Esophagus squamous epithelium (tissue), 4 donors: ENCODE measurements around the gene RAB44.

Experiments used
- CTCF ChIP-seq, 6 experiments: fragments of 450-650 bp in 4 of 6; fragments of 200-600 bp in 2 of 6; sonication (generic) in 2 of 6; IDR thresholded peaks; one replicate each; pipeline ENCODE4 v1.5.1; 2016 to 2019; ENCODE audit warnings: antibody characterized with exemption in 6 of 6, mild to moderate bottlenecking in 4 of 6, moderate library complexity in 4 of 6
- POLR2A ChIP-seq, 4 donors: fragments of 450-650 bp; IDR thresholded peaks; one replicate each; pipeline ENCODE4 v1.6.1; 2017; ENCODE audit warnings: antibody characterized with exemption in 4 of 4, mild to moderate bottlenecking in 4 of 4, moderate library complexity in 3 of 4

GRCh38 chr6:36657271-36657670 is 40.4 kb upstream of the RAB44 start:
- no peak for TF ChIP-seq CTCF (IDR thresholded peaks at IDR 0.05)
- no peak for TF ChIP-seq POLR2A (IDR thresholded peaks at IDR 0.05)
